A549 (cell line): ENCODE data around the gene NUCKS1. TPM values are rescaled to one million over a fixed set of nuclear protein-coding genes. Genes with fewer than 3 reads are reported as not detected.

Experiments used
- ATAC-seq, 2 experiments: fragments of 200-7000 bp in 1 of 2; fragments of >200 bp in 1 of 2; cut with Nextera tagmentation in 1 of 2; cut with Tn5 transposase in 1 of 2; 3 replicates each; pipeline versions ENCODE4 v1.8.0 to v1.9.1; 2018 to 2020; ENCODE audit warnings: mild to moderate bottlenecking in 1 of 2, moderate library complexity in 1 of 2
- CTCF ChIA-PET: fragments of 300-600 bp; sonication (Branson Sonifier 250); formaldehyde crosslinking; extraction: SDS; loops from one replicate; lab custom pipeline; 2021; ENCODE audit warnings: antibody characterized with exemption, inconsistent platforms; lab: Yijun Ruan, JAX
- POLR2A ChIA-PET: fragments of 350-600 bp; formaldehyde crosslinking; extraction: SDS; loops from one replicate; lab custom pipeline; 2021; ENCODE audit warnings: antibody characterized with exemption, inconsistent platforms; lab: Yijun Ruan, JAX
- DNase-seq, 2 experiments: peaks; one replicate each; pipeline versions ENCODE4 v3.0.0 to v3.0.0-alpha.2; 2011 to 2016; ENCODE audit warnings: low read depth in 1 of 2, low spot score in 1 of 2
- FAIRE-seq: peaks from 2 replicates; lab custom pipeline; 2011; peaks lifted over from hg19 to GRCh38; lab: Jason Lieb, UNC
- H3K27ac ChIP-seq, 2 experiments: fragments of >200 bp; sonication (Bioruptor Twin); formaldehyde crosslinking; 3 replicates each; pipeline ENCODE4 v1.5.1; 2016 to 2017
- H3K4me1 ChIP-seq: fragments of >200 bp; sonication (Bioruptor Twin); formaldehyde crosslinking; 3 replicates; pipeline ENCODE4 v1.6.1; 2016
- H3K4me2 ChIP-seq: fragments of >200 bp; sonication (Bioruptor Twin); formaldehyde crosslinking; 3 replicates; pipeline ENCODE4 v1.6.1; 2016
- H3K4me3 ChIP-seq: fragments of >200 bp; sonication (Bioruptor Twin); formaldehyde crosslinking; 3 replicates; pipeline ENCODE4 v1.5.1; 2016
- H3K9me3 ChIP-seq: fragments of >200 bp; sonication (Bioruptor Twin); formaldehyde crosslinking; 3 replicates; pipeline ENCODE4 v1.6.1; 2016
- ATOH8 ChIP-seq: fragments of 250-450 bp; sonication (Bioruptor Pico); IDR thresholded peaks from 2 replicates; pipeline ENCODE4 v1.5.0; 2020; ENCODE audit warnings: low read depth, mild to moderate bottlenecking, moderate library complexity
- BCL3 ChIP-seq: fragments of >200 bp; sonication (Bioruptor Twin); formaldehyde crosslinking; IDR thresholded peaks from 3 replicates; pipeline ENCODE4 v1.6.1; 2016
- CBX2 ChIP-seq: fragments of 200-600 bp; sonication (generic); IDR thresholded peaks from 2 replicates; pipeline ENCODE4 v1.6.1; 2016; ENCODE audit warnings: low read depth, mild to moderate bottlenecking, borderline replicate concordance
- CEBPB ChIP-seq, 2 experiments: fragments of >200 bp in 1 of 2; sonication (Bioruptor Twin) in 1 of 2; formaldehyde crosslinking in 1 of 2; IDR thresholded peaks; 2 replicates each; pipeline ENCODE4 v1.6.1; 2012 to 2016
- CHD4 ChIP-seq: fragments of 200-600 bp; sonication (generic); IDR thresholded peaks from 2 replicates; pipeline ENCODE4 v1.6.1; 2016; ENCODE audit warnings: antibody characterized with exemption, mild to moderate bottlenecking, borderline replicate concordance
- ELK1 ChIP-seq: fragments of 150-350 bp; IDR thresholded peaks from 2 replicates; pipeline ENCODE4 v1.6.1; 2014; ENCODE audit warnings: low read depth, mild to moderate bottlenecking, low read length
- FOXS1 ChIP-seq: fragments of 250-450 bp; sonication (Bioruptor Pico); IDR thresholded peaks from 2 replicates; pipeline ENCODE4 v1.5.0; 2020; ENCODE audit warnings: mild to moderate bottlenecking, moderate library complexity
- HES2 ChIP-seq: fragments of >200 bp; sonication (Bioruptor Twin); formaldehyde crosslinking; IDR thresholded peaks from 2 replicates; pipeline ENCODE4 v1.6.1; 2016
- HEYL ChIP-seq: fragments of 250-450 bp; sonication (Bioruptor Pico); IDR thresholded peaks from 2 replicates; pipeline ENCODE4 v1.8.0; 2021; ENCODE audit warnings: mild to moderate bottlenecking, moderate library complexity
- HOXA7 ChIP-seq: fragments of 250-450 bp; sonication (Bioruptor Pico); IDR thresholded peaks from 2 replicates; pipeline ENCODE4 v1.5.0; 2020; ENCODE audit warnings: mild to moderate bottlenecking, moderate library complexity
- HOXB13 ChIP-seq: fragments of 250-450 bp; sonication (Bioruptor Pico); IDR thresholded peaks from 2 replicates; pipeline ENCODE4 v1.5.0; 2020; ENCODE audit warnings: low read depth, mild to moderate bottlenecking, moderate library complexity
- HOXB5 ChIP-seq: fragments of 250-450 bp; sonication (Bioruptor Pico); IDR thresholded peaks from 2 replicates; pipeline ENCODE4 v1.5.0; 2020; ENCODE audit warnings: mild to moderate bottlenecking, moderate library complexity
- JUN ChIP-seq, 2 experiments: fragments of >200 bp; sonication (Bioruptor Twin); formaldehyde crosslinking; IDR thresholded peaks; 2 replicates in 1 of 2; 3 replicates in 1 of 2; pipeline ENCODE4 v1.6.1; 2016 to 2017
- JUNB ChIP-seq: fragments of >200 bp; sonication (Bioruptor Twin); formaldehyde crosslinking; IDR thresholded peaks from 2 replicates; pipeline ENCODE4 v1.6.1; 2016
- KDM1A ChIP-seq: fragments of 200-600 bp; sonication (generic); IDR thresholded peaks from 2 replicates; pipeline ENCODE4 v1.6.1; 2016; ENCODE audit warnings: low read depth, mild to moderate bottlenecking
- MAX ChIP-seq: IDR thresholded peaks from 2 replicates; pipeline ENCODE4 v1.6.1; 2012
- MAZ ChIP-seq: fragments of 150-350 bp; IDR thresholded peaks from 2 replicates; pipeline ENCODE4 v1.6.1; 2014; ENCODE audit warnings: antibody characterized with exemption, low read depth, low read length, borderline replicate concordance
- NFE2L2 ChIP-seq: fragments of 150-350 bp; conservative IDR thresholded peaks from 2 replicates; pipeline ENCODE4 v1.6.1; 2014; ENCODE audit warnings: low read length
- PBX3 ChIP-seq: IDR thresholded peaks from 2 replicates; pipeline ENCODE4 v1.6.1; 2012
- PHF8 ChIP-seq: fragments of 200-600 bp; sonication (generic); IDR thresholded peaks from 2 replicates; pipeline ENCODE4 v1.6.1; 2016; ENCODE audit warnings: low read depth, mild to moderate bottlenecking, antibody characterized with exemption, moderate library complexity, borderline replicate concordance
- POLR2A ChIP-seq: IDR thresholded peaks from 2 replicates; pipeline ENCODE4 v1.6.1; 2012; ENCODE audit warnings: mild to moderate bottlenecking, low read length
- POLR2AphosphoS2 ChIP-seq: conservative IDR thresholded peaks from 2 replicates; pipeline ENCODE4 v1.6.1; 2012; ENCODE audit warnings: low read length, improper control_type of control experiment, inconsistent platforms
- RAD21 ChIP-seq, 2 experiments: fragments of >200 bp in 1 of 2; sonication (Bioruptor Twin) in 1 of 2; formaldehyde crosslinking in 1 of 2; IDR thresholded peaks in 1 of 2; conservative IDR thresholded peaks in 1 of 2; 2 replicates in 1 of 2; 3 replicates in 1 of 2; pipeline ENCODE4 v1.6.1; 2012 to 2018; ENCODE audit warnings: inconsistent platforms in 1 of 2
- RFX5 ChIP-seq: fragments of 450-650 bp; IDR thresholded peaks from 2 replicates; pipeline ENCODE4 v1.7.1; 2014; ENCODE audit warnings: antibody characterized with exemption, mild to moderate bottlenecking, moderate library complexity
- SREBF2 ChIP-seq: fragments of 450-650 bp; IDR thresholded peaks from 2 replicates; pipeline ENCODE4 v1.6.1; 2014; ENCODE audit warnings: mild to moderate bottlenecking, moderate library complexity
- TFCP2L1 ChIP-seq: fragments of 250-450 bp; sonication (Bioruptor Pico); IDR thresholded peaks from 2 replicates; pipeline ENCODE4 v1.5.0; 2021; ENCODE audit warnings: mild to moderate bottlenecking
- ZNF302 ChIP-seq: fragments of 250-450 bp; sonication (Bioruptor Pico); IDR thresholded peaks from 2 replicates; pipeline ENCODE4 v1.9.0; 2021; ENCODE audit warnings: inconsistent platforms, mild to moderate bottlenecking, moderate library complexity
- WGBS: methylation state at CpG from one replicate; pipeline ENCODE4 v1.1.6; 2017; ENCODE audit errors: missing lambda C conversion rate; 5-methylcytosine and 5-hydroxymethylcytosine counted together
- polyA plus RNA-seq, 4 experiments: library from polyadenylated mRNA; depleted of rRNA in 3 of 4; stranded (reverse); fragments of >200 nt; fragmentation: RNase III in 1 of 4; extraction: RNeasy Plus Mini Kit Qiagen cat#74134 plus additional on column Dnase treatment in 1 of 4; gene quantifications; 2 replicates in 3 of 4; 3 replicates in 1 of 4; pipeline ENCODE4 v1.2.3, GENCODE V29; 2011 to 2017

NUCKS1 gene
- polyA plus RNA-seq, 2 of the 4 experiments (the other 2 are of a cell fraction) = 141 to 190 TPM

GRCh38 chr1:205690122-205690756, 59.7 kb downstream of the NUCKS1 start:
- 0 out of 3 replicates have a peak, but pooled peaks cover 3% of the 10 kb centered on the region for H3K4me1 ChIP-seq
- no peak overlapping the region for H3K4me3 ChIP-seq
- ATAC-seq (no peak), DNase-seq (no peak), FAIRE-seq (no peak)
- 73% methylated on average over 8 of the region's 8 CpGs for WGBS
- CTCF ChIA-PET = interaction anchor here (1.0 to 10.9 kb wide), 5 partner anchors 12 to 98 kb away, joined by 3 to 85 read pairs (median 4); no protein-coding TSS in a partner anchor
- POLR2A ChIA-PET = no interaction called here
- no peak for TF ChIP-seq HOXA7 (CRISPR knock-in tag)
- no peak for TF ChIP-seq PHF8
- no peak for TF ChIP-seq JUNB
- no peak for TF ChIP-seq NFE2L2
- TF ChIP-seq MAZ = no peak
- no peak for TF ChIP-seq CHD4
- TF ChIP-seq RFX5 = no peak
- no peak for TF ChIP-seq CEBPB (IDR thresholded peaks at IDR 0.05)
- no peak for TF ChIP-seq BCL3
- no peak for TF ChIP-seq HEYL (CRISPR knock-in tag)
- TF ChIP-seq ELK1 = no peak
- TF ChIP-seq ATOH8 = no peak
- TF ChIP-seq TFCP2L1 (CRISPR knock-in tag) = no peak
- no peak for TF ChIP-seq POLR2AphosphoS2
- no peak overlapping the region for H3K27ac ChIP-seq
- no peaks in the 10 kb centered on the region for H3K9me3 ChIP-seq
- no peak overlapping the region for H3K4me2 ChIP-seq

- 92% methylated on average over 5 of the region's 5 CpGs for WGBS
- ChIA-PET POLR2A (no interaction called here), CTCF (interaction anchor here (1.0 to 10.9 kb wide), 6 partner anchors 10 to 95 kb away, joined by 3 to 85 read pairs (median 4); partner anchors contain the start of gene SLC45A3)
- Histone ChIP-seq H3K9me3 (no peaks in the 10 kb centered on the region), H3K4me1 (0 out of 3 replicates have a peak, but pooled peaks cover 3% of the 10 kb centered on the region), H3K27ac (no peak overlapping the region), H3K4me3 (no peak overlapping the region), H3K4me2 (no peak overlapping the region)
- no peak for TF ChIP-seq PBX3
- TF ChIP-seq HOXB13 (CRISPR knock-in tag) = no peak
- no peak for TF ChIP-seq POLR2A
- TF ChIP-seq JUN (IDR thresholded peaks at IDR 0.05) = no peak
- TF ChIP-seq CBX2 = no peak
- TF ChIP-seq RAD21 (conservative IDR thresholded peaks at IDR 0.05 in 1 of 2, IDR thresholded peaks at IDR 0.05 in 1 of 2) = no peak
- no peak for TF ChIP-seq SREBF2
- TF ChIP-seq HEYL (CRISPR knock-in tag) = no peak
- no peak for TF ChIP-seq MAX
- no peak for TF ChIP-seq HES2
- TF ChIP-seq NFE2L2 = no peak
- no peak for TF ChIP-seq HOXB5
- TF ChIP-seq ZNF302 (CRISPR knock-in tag) = no peak
- no peak for TF ChIP-seq PHF8
- TF ChIP-seq CHD4 = no peak
- no peak for TF ChIP-seq FOXS1 (CRISPR knock-in tag)
- TF ChIP-seq KDM1A = no peak
- no peak for TF ChIP-seq BCL3
- FAIRE-seq (no peak), ATAC-seq (peak in 1 of 2 experiments; percentile 14; a peak in 1 of 6 replicates), DNase-seq (no peak)
Measured at GRCh38 chr1:205689479-205689878, 60.5 kb downstream of the NUCKS1 start.
